Measurements from ENCODE around the gene THRA. TPM values are rescaled to one million over a fixed set of nuclear protein-coding genes. Genes with fewer than 3 reads are reported as not detected.

Gene THRA
- total and polyA plus RNA-seq, 9 of the 15 experiments (the other 6 are each of a cell fraction or from before 2014, with no cell fraction given): 0.34 to 23.4 (median 12.7) TPM

- TF ChIP-seq CTCF (IDR thresholded peaks at IDR 0.05 in 2 of 3, conservative IDR thresholded peaks at IDR 0.05 in 1 of 3; ENCODE audit: insufficient read depth in 2 of 3, low read depth in 1 of 3, low read length in 3 of 3): peak; percentile 93 to 96 (median 94)
- TF ChIP-seq DEAF1 (CRISPR knock-in tag; IDR thresholded peaks at IDR 0.05): peak; percentile 87
- TF ChIP-seq GABPB2 (CRISPR knock-in tag; conservative IDR thresholded peaks at IDR 0.05): no peak
- peak; percentile 66; the same call in 1 of the 2 replicates for TF ChIP-seq MITF (IDR thresholded peaks at IDR 0.05)
- peak; percentile 39; the same call in 1 of the 2 replicates for TF ChIP-seq TARDBP (IDR thresholded peaks at IDR 0.05)
- TF ChIP-seq GABPB1 (CRISPR knock-in tag; IDR thresholded peaks at IDR 0.05): 0 out of 2 replicates have a peak, but pooled peaks have one; percentile 19
- peak; percentile 87 for TF ChIP-seq MYC (IDR thresholded peaks at IDR 0.05; ENCODE audit: low read depth, low read length)
- TF ChIP-seq MYC (CRISPR knock-in tag; IDR thresholded peaks at IDR 0.05; ENCODE audit: borderline replicate concordance, low read depth): 0 out of 2 replicates have a peak, but pooled peaks have one; percentile 25
- TF ChIP-seq, protein P1, sequence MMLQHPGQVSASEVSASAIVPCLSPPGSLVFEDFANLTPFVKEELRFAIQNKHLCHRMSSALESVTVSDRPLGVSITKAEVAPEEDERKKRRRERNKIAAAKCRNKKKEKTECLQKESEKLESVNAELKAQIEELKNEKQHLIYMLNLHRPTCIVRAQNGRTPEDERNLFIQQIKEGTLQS (IDR thresholded peaks at IDR 0.05): peak; percentile 55
- TF ChIP-seq, protein P1 (CRISPR knock-in tag; conservative IDR thresholded peaks at IDR 0.05): no peak
- peak in 1 of 2 experiments; percentile 78; a peak in 2 of 4 replicates for TF ChIP-seq MLLT1 (IDR thresholded peaks at IDR 0.05)
- TF ChIP-seq, protein P2, sequence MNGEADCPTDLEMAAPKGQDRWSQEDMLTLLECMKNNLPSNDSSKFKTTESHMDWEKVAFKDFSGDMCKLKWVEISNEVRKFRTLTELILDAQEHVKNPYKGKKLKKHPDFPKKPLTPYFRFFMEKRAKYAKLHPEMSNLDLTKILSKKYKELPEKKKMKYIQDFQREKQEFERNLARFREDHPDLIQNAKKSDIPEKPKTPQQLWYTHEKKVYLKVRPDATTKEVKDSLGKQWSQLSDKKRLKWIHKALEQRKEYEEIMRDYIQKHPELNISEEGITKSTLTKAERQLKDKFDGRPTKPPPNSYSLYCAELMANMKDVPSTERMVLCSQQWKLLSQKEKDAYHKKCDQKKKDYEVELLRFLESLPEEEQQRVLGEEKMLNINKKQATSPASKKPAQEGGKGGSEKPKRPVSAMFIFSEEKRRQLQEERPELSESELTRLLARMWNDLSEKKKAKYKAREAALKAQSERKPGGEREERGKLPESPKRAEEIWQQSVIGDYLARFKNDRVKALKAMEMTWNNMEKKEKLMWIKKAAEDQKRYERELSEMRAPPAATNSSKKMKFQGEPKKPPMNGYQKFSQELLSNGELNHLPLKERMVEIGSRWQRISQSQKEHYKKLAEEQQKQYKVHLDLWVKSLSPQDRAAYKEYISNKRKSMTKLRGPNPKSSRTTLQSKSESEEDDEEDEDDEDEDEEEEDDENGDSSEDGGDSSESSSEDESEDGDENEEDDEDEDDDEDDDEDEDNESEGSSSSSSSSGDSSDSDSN (IDR thresholded peaks at IDR 0.05; ENCODE audit: borderline replicate concordance in 1 of 2, low read depth in 2 of 2, low read length in 2 of 2): no peak
- TF ChIP-seq, protein P3, sequence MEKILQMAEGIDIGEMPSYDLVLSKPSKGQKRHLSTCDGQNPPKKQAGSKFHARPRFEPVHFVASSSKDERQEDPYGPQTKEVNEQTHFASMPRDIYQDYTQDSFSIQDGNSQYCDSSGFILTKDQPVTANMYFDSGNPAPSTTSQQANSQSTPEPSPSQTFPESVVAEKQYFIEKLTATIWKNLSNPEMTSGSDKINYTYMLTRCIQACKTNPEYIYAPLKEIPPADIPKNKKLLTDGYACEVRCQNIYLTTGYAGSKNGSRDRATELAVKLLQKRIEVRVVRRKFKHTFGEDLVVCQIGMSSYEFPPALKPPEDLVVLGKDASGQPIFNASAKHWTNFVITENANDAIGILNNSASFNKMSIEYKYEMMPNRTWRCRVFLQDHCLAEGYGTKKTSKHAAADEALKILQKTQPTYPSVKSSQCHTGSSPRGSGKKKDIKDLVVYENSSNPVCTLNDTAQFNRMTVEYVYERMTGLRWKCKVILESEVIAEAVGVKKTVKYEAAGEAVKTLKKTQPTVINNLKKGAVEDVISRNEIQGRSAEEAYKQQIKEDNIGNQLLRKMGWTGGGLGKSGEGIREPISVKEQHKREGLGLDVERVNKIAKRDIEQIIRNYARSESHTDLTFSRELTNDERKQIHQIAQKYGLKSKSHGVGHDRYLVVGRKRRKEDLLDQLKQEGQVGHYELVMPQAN (IDR thresholded peaks at IDR 0.05; ENCODE audit: borderline replicate concordance): peak; percentile 56; the same call in 1 of the 2 replicates
Measured at GRCh38 chr17:40111221-40112128, 48.7 kb downstream of the THRA start (continued).

All from K562 (cell line).